ENCODE data around the gene SIN3B. TPM values are rescaled to one million over a fixed set of nuclear protein-coding genes. Genes with fewer than 3 reads are reported as not detected.

The SIN3B gene
- total and polyA plus RNA-seq, 9 of the 15 experiments (the other 6 are each of a cell fraction or from before 2014, with no cell fraction given): 0.51 to 34.2 (median 14.3) TPM

DNA sequence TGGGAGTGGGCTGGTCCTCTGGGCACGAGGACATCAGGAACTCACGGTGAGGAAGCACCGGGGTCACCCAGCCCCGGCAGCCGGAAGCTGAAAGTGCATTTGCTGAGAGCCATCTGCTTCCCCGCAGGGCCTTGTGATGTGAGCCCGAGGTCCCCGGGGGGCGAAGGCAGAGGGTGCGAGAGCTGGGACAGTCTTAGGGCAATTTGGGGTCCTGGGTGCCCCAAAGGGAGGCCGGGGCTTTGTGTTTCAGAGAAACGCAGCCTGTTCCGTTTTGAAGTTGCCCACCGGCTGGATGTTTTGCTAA, 64.4 kb downstream of the SIN3B start (continued):
- TF ChIP-seq, protein P1, sequence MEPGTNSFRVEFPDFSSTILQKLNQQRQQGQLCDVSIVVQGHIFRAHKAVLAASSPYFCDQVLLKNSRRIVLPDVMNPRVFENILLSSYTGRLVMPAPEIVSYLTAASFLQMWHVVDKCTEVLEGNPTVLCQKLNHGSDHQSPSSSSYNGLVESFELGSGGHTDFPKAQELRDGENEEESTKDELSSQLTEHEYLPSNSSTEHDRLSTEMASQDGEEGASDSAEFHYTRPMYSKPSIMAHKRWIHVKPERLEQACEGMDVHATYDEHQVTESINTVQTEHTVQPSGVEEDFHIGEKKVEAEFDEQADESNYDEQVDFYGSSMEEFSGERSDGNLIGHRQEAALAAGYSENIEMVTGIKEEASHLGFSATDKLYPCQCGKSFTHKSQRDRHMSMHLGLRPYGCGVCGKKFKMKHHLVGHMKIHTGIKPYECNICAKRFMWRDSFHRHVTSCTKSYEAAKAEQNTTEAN (CRISPR knock-in tag; IDR thresholded peaks at IDR 0.05): no peak
- TF ChIP-seq POLR2A (conservative IDR thresholded peaks at IDR 0.05) (peak; percentile 31), NR2C2 (CRISPR knock-in tag; IDR thresholded peaks at IDR 0.05) (no peak), NR2C2 (tag; IDR thresholded peaks at IDR 0.05) (no peak)

DNA sequence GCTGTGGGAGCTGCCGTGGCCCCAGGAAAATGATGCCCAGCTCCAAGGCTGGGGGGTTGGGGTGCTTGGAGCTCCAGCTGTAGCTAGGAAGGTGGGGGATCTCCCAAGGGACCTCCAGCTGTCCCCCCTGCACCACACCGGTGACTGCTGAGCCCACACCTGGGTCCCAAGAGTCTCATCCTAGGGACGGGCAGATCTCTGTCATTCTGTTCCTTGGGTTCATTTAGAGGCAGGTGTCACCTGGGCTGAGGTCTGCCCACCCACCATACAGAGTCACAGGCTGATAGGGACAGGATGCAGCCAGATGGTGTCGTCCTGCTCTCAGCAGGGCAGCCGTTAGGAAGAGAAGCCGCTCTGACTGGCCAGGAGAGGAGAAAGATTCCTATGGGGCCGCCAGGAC, 64.9 kb downstream of the SIN3B start:
- Histone ChIP-seq H3K27me3 (ENCODE audit: control insufficient read depth in 2 of 2, insufficient read depth in 2 of 2, low read length in 2 of 2) (no peaks in the 10 kb centered on the region), H3K9ac (ENCODE audit: insufficient read depth in 1 of 2, low read depth in 2 of 2, low read length in 2 of 2) (peak overlapping the region in 1 of 2 experiments; percentile 88; a peak in 2 of 4 replicates), H3K9me1 (ENCODE audit: control insufficient read depth, insufficient read depth, low read length) (no peaks in the 10 kb centered on the region), H2AFZ (ENCODE audit: low read depth, low read length) (no peak overlapping the region), H3K4me1 (replicated peaks in 1 of 2; ENCODE audit: control insufficient read depth in 2 of 2, insufficient read depth in 2 of 2, low read length in 2 of 2) (peaks cover 35 to 83% of the 10 kb centered on the region in 2 experiments), H3K36me3 (ENCODE audit: control insufficient read depth, insufficient read depth, low read length) (peaks cover 26% of the 10 kb centered on the region; the same call in 2 of the 3 replicates), H3K9me3 (replicated peaks; ENCODE audit: control insufficient read depth, insufficient read depth, low read depth, low read length) (no peaks in the 10 kb centered on the region), H3K79me2 (ENCODE audit: control insufficient read depth, insufficient read depth, low read length) (peaks cover 40% of the 10 kb centered on the region), H3K4me3 (no peak overlapping the region), H3K27ac (ENCODE audit: extremely low read depth, low read depth, low read length) (peak overlapping the region; percentile 21), H3K4me2 (ENCODE audit: insufficient read depth, low read length) (no peak overlapping the region), H4K20me1 (replicated peaks; ENCODE audit: control insufficient read depth, insufficient read depth, low read length) (no peaks in the 10 kb centered on the region)
- no peak for FAIRE-seq
- WGBS (ENCODE audit: insufficient coverage, low coverage, missing lambda C conversion rate): 62% methylated on average over 7 of the region's 7 CpGs
- no TSS peak for BruUV-seq (replicated peaks)
- TF ChIP-seq CBFA2T3 (IDR thresholded peaks at IDR 0.05) (0 out of 2 replicates have a peak, but pooled peaks have one; percentile 6), SMAD2 (IDR thresholded peaks at IDR 0.05; ENCODE audit: low read depth, low read length) (no peak), ZBTB7A (IDR thresholded peaks at IDR 0.05; ENCODE audit: borderline replicate concordance, control insufficient read depth, low read depth, low read length) (peak; percentile 4; the same call in 1 of the 2 replicates), STAT5A (IDR thresholded peaks at IDR 0.05; ENCODE audit: borderline replicate concordance, low read length) (no peak), POLR2G (IDR thresholded peaks at IDR 0.05; ENCODE audit: low read depth, low read length) (peak; percentile 6; the same call in 1 of the 2 replicates)
- TF ChIP-seq, protein P2, sequence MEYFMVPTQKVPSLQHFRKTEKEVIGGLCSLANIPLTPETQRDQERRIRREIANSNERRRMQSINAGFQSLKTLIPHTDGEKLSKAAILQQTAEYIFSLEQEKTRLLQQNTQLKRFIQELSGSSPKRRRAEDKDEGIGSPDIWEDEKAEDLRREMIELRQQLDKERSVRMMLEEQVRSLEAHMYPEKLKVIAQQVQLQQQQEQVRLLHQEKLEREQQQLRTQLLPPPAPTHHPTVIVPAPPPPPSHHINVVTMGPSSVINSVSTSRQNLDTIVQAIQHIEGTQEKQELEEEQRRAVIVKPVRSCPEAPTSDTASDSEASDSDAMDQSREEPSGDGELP (CRISPR knock-in tag; IDR thresholded peaks at IDR 0.05; ENCODE audit: borderline replicate concordance): 0 out of 2 replicates have a peak, but pooled peaks have one; percentile 11
- TF ChIP-seq, protein P3, sequence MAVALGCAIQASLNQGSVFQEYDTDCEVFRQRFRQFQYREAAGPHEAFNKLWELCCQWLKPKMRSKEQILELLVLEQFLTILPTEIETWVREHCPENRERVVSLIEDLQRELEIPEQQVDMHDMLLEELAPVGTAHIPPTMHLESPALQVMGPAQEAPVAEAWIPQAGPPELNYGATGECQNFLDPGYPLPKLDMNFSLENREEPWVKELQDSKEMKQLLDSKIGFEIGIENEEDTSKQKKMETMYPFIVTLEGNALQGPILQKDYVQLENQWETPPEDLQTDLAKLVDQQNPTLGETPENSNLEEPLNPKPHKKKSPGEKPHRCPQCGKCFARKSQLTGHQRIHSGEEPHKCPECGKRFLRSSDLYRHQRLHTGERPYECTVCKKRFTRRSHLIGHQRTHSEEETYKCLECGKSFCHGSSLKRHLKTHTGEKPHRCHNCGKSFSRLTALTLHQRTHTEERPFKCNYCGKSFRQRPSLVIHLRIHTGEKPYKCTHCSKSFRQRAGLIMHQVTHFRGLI (CRISPR knock-in tag; IDR thresholded peaks at IDR 0.05): no peak
- ChIA-PET POLR2A (interaction anchor here (0.6 to 1.6 kb wide), 6 partner anchors 9 to 230 kb away, joined by 3 to 6 read pairs (median 4); no protein-coding TSS in a partner anchor), CTCF (ENCODE audit: low intra/inter-chr PET ratio) (no interaction called here)
- intact Hi-C loops (cut with micrococcal nuclease) (no loop called here), in situ Hi-C loops (cut with MboI) (no loop called here)
- ATAC-seq: no peak
- DNase-seq (ENCODE audit: extremely low read depth in 1 of 4, low spot score in 3 of 4): peak in 1 of 4 experiments; percentile 14
